BE2C (cell line): ENCODE measurements around the gene PPP1R37.
A peak's percentile ranks its signal among the peaks of the same experiment; 100 is the strongest.

Source experiments
- DNase-seq: peaks from one replicate; pipeline ENCODE4 v3.0.0-alpha.2; 2020
- H3K27me3 ChIP-seq: fragments of 250-450 bp; sonication (Bioruptor Pico); 2 replicates; pipeline ENCODE4 v1.5.1; 2020; ENCODE audit warnings: mild to moderate bottlenecking
- H3K36me3 ChIP-seq: fragments of 250-450 bp; sonication (Bioruptor Pico); 2 replicates; pipeline ENCODE4 v1.5.1; 2020; ENCODE audit warnings: mild to moderate bottlenecking
- H3K4me1 ChIP-seq: fragments of 250-450 bp; sonication (Bioruptor Pico); 2 replicates; pipeline ENCODE4 v1.5.1; 2020
- H3K4me3 ChIP-seq: 2 replicates; pipeline ENCODE4 v1.5.1; 2011; ENCODE audit warnings: low read depth, low read length
- H3K9me3 ChIP-seq: fragments of 250-450 bp; sonication (Bioruptor Pico); 2 replicates; pipeline ENCODE4 v1.5.1; 2020
- TF ChIP-seq, protein P1 (sequence below): IDR thresholded peaks from 2 replicates; pipeline ENCODE4 v1.5.1; 2012; ENCODE audit warnings: mild to moderate bottlenecking, low read depth, low read length

Gene PPP1R37

DNA sequence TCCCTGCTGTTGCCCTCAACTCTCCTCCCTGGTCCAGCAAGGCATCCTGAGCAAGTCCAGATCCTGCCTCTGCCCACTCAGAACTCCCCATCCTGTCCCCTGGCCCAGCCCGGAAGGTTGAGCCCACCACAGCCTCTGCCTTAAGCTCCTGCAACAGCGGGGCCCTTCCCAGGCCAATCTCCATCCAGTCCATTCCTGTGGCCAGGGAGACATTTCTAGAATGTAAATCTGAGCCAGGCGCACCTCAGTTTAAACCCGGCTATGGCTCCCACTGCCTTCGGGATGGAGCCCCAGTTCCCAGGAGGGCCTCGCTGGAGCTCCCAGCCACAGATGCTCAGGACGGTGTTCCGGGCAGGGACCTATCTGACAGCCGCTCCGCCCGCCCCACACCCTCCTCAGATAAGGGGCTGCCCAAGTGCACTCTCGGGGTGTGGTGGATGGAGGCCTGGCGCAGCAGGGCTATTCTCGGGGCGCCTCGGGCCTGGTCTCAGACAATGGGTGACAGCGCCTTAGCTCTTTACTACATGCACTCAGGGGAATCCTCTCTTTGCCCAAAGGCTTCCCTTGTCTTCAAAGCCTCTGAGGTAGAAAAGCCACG, 79.7 kb downstream of the PPP1R37 start:
- Histone ChIP-seq H3K4me1 (no peaks in the 10 kb centered on the region), H3K27me3 (no peaks in the 10 kb centered on the region), H3K4me3 (no peak overlapping the region), H3K36me3 (no peaks in the 10 kb centered on the region), H3K9me3 (no peaks in the 10 kb centered on the region)
- TF ChIP-seq, protein P1, sequence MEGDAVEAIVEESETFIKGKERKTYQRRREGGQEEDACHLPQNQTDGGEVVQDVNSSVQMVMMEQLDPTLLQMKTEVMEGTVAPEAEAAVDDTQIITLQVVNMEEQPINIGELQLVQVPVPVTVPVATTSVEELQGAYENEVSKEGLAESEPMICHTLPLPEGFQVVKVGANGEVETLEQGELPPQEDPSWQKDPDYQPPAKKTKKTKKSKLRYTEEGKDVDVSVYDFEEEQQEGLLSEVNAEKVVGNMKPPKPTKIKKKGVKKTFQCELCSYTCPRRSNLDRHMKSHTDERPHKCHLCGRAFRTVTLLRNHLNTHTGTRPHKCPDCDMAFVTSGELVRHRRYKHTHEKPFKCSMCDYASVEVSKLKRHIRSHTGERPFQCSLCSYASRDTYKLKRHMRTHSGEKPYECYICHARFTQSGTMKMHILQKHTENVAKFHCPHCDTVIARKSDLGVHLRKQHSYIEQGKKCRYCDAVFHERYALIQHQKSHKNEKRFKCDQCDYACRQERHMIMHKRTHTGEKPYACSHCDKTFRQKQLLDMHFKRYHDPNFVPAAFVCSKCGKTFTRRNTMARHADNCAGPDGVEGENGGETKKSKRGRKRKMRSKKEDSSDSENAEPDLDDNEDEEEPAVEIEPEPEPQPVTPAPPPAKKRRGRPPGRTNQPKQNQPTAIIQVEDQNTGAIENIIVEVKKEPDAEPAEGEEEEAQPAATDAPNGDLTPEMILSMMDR = no peak
- DNase-seq = no peak

DNA sequence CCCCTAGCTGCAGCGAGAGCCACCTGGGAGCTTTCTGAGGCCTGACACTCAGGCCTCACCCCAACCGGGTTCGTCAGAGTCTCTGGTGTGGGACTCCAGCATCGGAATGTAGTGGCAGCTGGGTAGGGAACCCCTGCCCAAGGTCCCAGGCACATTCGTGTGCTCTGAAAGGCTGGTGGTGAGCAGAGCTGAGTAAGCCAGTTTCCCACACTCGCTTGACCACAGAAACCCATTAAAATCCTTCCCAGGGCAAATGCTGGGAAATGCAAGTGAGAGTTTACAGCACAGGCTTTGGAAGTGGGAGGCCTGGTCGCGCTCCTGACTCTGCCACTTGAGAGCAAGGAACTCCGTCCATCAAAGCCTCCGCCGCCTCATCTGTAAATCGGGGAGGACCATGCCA, 80.8 kb downstream of the PPP1R37 start:
- H3K9me3 ChIP-seq = no peaks in the 10 kb centered on the region
- TF ChIP-seq, protein P1 = no peak
- H3K4me3 ChIP-seq = no peak overlapping the region
- no peaks in the 10 kb centered on the region for H3K27me3 ChIP-seq
- no peak for DNase-seq
- no peaks in the 10 kb centered on the region for H3K36me3 ChIP-seq
- H3K4me1 ChIP-seq = no peaks in the 10 kb centered on the region

DNA sequence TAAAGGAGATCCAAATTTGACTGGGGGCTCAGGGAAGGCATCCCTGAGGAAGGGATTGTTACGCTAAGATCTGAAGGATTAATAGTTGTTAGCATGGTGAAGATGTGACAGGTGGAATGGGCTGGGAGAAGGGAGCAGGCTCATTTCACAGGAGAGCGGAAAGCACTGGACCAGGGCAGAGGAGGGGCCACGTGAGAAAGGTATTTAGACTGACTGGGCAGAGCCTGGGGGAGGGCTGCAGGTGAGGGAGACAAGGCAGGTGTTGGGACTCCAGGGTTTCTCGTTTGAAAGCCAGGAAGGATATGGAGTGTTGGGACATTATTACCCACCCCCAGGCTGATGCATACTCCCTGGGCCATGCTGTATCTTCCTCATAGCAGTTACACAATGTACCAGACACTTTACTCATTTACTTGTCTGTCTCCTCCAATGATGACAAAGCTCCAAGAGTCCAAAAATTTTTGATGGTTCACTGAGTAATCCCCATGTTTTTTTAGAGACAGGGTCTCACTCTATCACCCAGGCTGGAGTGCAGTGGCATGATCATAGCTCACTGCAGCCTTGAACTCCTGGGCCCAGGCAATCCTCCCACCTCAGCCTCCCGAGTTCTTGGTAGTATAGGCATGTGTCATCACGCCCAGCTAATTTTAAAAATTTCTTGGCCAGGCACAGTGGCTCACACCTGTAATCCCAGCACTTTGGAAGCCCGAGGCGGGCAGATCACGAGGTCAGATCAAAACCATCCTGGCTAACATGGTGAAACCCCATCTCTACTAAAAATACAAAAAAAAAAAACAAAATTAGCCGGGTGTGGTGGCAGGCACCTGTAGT, 82.8 kb downstream of the PPP1R37 start:
- Histone ChIP-seq H3K36me3 (no peaks in the 10 kb centered on the region), H3K9me3 (no peaks in the 10 kb centered on the region), H3K27me3 (no peaks in the 10 kb centered on the region), H3K4me1 (no peaks in the 10 kb centered on the region), H3K4me3 (no peak overlapping the region)
- DNase-seq = no peak
- TF ChIP-seq, protein P1 = no peak

DNA sequence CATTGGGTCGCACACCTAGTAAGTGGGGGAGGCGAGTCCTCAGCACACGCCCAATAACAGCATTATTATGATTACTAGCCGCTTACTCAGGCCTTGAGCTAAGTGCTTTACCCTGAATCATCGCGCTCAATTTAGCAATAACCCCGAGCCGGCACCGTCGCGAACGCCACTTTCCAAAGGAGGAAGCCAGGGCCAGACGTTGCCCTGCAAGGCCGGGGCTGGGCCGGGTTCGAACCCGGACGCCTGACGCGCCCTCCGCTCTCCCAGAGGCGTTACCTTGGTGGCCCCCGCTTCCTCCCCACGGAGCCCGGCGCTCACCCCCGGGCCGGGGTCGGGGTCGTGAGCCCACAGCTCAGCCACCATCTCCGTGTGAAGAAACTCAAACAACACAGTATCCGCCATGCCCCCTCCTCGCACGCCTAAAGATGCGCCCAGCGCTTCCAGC, 84.9 kb downstream of the PPP1R37 start, which contains the start of gene TRAPPC6A:
Gene TRAPPC6A (minus strand): TSS at position 421 of the 445 bp plus-strand sequence. CDS start 19 bp downstream, at position 402.
- TF ChIP-seq, protein P1 = no peak
- Histone ChIP-seq H3K36me3 (no peaks in the 10 kb centered on the region), H3K27me3 (no peaks in the 10 kb centered on the region), H3K9me3 (no peaks in the 10 kb centered on the region), H3K4me3 (peak within 1 kb of the TSS; percentile 98), H3K4me1 (no peaks in the 10 kb centered on the region)
- no peak for DNase-seq

DNA sequence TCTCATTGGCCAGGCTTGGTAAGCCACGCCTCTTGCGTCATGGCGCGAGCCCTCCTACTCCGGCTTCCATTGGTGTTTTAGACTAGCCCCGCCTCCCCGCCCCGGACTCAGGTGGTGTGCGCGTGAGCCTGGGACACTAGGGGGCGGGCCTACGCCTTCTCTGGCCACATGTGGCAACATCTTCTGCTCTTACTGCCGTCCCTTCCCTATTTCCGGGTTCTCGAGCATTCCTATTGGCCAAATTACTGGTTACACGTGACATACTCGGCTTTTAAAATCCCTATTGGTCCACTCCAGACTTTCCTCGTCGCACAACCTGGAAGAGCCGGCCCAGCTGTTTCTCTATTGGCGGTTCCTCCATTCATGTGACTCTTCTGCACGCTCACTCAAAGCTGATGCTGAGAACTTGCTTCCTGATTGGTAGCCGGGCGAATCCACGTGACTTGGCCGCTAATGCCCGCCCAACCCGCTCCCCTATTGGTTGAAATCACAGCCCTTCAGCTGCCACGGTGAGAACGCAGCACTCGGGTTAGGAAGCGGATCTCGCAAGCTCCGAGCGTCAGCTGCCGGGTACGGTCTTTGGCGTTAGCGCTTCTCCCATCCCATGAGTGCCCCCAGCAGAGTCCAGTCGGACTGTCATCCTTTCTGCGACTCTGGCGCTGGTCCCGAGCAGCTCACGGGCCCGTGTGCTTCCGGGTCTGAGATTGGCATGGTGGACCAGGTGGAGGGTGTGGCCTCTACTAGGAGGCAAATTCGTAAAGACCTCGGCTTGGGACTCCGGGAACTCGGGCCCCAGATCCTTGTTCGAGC, 85.5 kb downstream of the PPP1R37 start, which contains the start of gene BLOC1S3:
Gene BLOC1S3 (plus strand): TSS at position 523 of the 810 bp plus-strand sequence. CDS start 513 bp downstream, outside the sequence.
- Histone ChIP-seq H3K4me1 (no peaks in the 10 kb centered on the region), H3K27me3 (no peaks in the 10 kb centered on the region), H3K4me3 (peak within 1 kb of the TSS; percentile 98), H3K36me3 (no peaks in the 10 kb centered on the region), H3K9me3 (no peaks in the 10 kb centered on the region)
- peak; percentile 100 for DNase-seq
- TF ChIP-seq, protein P1 = peak; percentile 41
